ENCODE results near the gene FARSA.
"Not testable (repeated sequence)": the region's sequence is repeated elsewhere in the genome, so short reads cannot be mapped to it uniquely, and the experiment has no call there.

FARSA gene

DNA sequence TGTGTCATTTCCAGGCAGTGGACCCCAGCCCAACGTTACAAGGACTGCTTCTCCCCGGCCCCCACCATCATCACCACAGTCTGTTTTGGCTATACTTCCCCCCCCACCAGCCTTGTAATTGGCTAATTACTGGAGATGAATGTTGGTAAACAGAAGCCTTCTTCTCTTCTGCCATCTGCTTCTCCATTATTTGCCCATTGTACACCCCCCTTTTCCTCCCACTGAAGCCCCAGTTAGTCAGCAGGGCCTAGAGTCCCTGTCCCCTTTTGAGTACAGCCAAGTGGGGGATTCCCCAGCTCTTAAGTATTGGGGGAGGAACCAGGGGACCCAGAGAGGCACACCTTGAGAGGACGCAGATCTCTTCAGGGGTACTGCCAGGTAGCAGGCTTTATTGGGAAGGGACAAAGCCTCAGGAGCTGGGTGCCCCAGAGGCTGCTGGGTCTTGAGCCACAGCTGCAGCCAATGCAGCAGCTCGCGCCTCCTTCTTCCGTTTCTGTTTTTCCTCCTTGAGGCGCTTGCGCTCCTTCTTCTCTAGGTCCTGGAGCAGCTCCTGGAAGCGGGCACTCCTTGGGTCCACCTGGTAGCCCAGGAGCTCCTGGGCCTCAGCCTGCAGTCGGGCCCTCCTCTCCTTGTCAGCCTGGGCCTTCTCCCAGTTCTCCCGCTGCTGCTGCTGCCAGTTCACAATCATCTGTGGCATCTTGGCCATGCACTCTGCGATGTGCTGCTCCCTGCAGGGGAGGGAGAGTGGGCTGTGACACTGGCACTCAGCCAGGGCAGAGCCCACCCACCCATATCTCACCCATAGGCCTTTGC, 20.5 kb upstream of the FARSA start:
- DNase-seq (ENCODE audit: low read depth): no peak
- TF ChIP-seq, protein P1, sequence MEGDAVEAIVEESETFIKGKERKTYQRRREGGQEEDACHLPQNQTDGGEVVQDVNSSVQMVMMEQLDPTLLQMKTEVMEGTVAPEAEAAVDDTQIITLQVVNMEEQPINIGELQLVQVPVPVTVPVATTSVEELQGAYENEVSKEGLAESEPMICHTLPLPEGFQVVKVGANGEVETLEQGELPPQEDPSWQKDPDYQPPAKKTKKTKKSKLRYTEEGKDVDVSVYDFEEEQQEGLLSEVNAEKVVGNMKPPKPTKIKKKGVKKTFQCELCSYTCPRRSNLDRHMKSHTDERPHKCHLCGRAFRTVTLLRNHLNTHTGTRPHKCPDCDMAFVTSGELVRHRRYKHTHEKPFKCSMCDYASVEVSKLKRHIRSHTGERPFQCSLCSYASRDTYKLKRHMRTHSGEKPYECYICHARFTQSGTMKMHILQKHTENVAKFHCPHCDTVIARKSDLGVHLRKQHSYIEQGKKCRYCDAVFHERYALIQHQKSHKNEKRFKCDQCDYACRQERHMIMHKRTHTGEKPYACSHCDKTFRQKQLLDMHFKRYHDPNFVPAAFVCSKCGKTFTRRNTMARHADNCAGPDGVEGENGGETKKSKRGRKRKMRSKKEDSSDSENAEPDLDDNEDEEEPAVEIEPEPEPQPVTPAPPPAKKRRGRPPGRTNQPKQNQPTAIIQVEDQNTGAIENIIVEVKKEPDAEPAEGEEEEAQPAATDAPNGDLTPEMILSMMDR (conservative IDR thresholded peaks at IDR 0.05; ENCODE audit: control insufficient read depth, insufficient read depth, low read depth, low read length): no peak
- H3K4me3 ChIP-seq (ENCODE audit: control insufficient read depth, low read depth, low read length): no peak overlapping the region

DNA sequence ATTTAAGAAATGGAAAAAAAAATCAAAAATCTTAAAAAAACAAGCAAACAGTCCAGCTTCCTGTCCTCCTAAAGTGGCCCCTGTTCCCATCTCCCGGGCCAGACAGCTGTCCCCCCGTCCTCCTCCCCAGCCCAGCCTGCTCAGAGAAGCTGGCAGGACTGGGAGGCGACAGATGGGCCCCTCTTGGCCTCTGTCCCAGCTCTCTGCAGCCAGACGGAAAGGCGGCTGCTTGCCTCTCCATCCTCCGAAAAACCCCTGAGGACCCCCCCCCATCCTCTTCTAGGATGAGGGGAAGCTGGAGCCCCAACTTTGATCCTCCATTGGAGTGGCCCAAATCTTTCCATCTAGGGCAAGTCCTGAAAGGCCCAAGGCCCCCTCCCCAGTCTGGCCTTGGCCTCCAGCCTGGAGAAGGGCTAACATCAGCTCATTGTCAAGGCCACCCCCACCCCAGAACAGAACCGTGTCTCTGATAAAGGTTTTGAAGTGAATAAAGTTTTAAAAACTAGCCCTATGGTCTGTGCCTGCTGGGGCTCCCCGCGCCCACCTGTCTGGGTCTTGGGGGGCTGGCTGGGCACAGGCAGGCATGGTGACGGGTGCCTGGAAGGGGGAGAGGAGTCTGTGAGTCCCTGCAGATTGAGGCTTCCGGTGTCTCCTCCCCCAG, 19.8 kb upstream of the FARSA start:
- DNase-seq (ENCODE audit: low read depth): no peak
- TF ChIP-seq, protein P1 (conservative IDR thresholded peaks at IDR 0.05; ENCODE audit: control insufficient read depth, insufficient read depth, low read depth, low read length): no peak
- no peak overlapping the region for H3K4me3 ChIP-seq (ENCODE audit: control insufficient read depth, low read depth, low read length)

DNA sequence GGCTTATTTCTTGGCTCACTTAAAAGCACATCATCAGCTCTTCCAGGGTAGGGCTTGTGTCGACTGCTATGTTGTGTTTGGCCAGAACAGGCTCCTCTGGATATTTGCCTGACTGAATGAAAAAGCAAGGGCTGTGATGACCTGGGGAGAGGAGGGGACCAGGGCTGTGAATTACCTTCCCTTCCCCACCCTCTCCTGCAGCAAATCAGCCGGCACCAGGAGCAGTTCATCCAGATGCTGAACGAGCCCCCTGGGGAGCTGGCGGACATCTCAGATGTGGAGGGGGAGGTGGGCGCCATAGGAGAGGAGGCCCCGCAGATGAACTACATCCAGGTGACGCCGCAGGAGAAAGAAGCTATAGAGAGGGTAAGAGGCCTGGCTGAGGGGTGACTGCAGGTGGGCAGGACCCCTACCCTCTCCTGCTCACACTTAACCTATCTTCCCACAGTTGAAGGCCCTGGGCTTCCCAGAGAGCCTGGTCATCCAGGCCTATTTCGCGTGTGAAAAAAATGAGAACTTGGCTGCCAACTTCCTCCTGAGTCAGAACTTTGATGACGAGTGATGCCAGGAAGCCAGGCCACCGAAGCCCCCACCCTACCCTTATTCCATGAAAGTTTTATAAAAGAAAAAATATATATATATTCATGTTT, 19.1 kb upstream of the FARSA start:
- H3K4me3 ChIP-seq (ENCODE audit: control insufficient read depth, low read depth, low read length): no peak overlapping the region
- TF ChIP-seq, protein P1 (conservative IDR thresholded peaks at IDR 0.05; ENCODE audit: control insufficient read depth, insufficient read depth, low read depth, low read length): no peak
- DNase-seq (ENCODE audit: low read depth): peak; percentile 87

DNA sequence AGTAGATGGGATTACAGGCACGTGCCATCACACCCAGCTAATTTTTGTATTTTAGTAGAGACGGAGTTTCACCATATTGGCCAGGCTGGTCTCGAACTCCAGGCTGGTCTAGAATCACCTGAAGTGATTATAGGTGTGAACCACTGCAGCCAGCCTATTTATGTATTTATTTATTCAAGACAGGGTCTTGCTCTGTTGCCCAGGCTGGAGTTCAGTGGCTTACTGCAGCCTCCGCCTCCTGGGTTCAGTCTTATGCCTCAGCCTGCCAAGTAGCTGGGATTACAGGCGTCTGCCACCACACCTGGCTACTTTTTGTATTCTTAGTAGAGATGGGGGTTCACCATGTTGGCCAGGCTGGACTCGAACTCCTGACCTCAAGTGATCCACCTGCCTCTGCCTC, 18.5 kb upstream of the FARSA start:
- DNase-seq (ENCODE audit: low read depth): not testable (repeated sequence)

DNA sequence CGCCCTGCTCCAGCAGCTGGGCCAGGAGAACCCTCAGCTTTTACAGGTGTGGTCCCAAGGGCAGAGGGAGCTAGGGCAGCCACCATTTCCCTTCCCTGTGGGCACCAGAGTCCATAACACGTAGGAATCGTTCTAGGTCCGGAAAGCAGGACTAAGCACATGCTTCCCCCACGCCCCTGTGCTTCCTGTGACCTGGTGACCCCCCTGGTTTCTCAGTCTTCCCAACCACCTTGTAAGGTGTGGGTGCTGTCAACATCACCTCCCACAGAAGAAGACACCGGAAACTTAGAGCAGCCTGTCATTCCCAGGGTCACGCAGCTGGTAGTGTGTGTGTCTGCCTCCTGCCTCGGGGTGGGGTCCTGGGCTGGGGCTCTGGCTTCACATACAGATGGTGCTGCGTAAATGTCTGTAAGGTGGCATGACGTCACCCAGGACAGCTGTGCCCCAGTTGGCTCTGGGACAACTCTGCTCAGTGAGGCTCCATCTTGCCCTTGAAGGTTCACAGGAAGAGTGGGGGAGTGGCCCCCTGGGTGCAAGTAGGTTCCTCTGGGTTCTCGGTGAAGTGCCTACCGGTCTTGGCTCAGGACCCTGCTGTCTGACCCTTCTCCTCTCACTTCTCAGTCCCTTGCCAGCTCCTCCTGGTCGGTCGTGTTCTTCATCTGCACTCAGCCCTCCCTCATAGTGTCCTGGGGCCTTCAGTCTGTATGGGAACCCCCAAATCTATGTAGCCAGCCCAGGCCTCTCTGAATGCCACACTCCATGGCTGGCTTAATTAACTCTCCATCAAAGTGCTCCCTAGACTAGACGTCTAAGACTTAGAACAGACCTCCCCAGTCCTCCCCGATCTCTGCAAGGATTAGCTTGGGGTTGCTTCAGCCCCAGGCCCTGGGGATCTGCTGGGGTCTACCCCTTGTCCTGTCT, 16.1 kb upstream of the FARSA start:
- H3K4me3 ChIP-seq (ENCODE audit: control insufficient read depth, low read depth, low read length): no peak overlapping the region
- TF ChIP-seq, protein P1 (conservative IDR thresholded peaks at IDR 0.05; ENCODE audit: control insufficient read depth, insufficient read depth, low read depth, low read length): no peak
- no peak for DNase-seq (ENCODE audit: low read depth)

More for the DNA sequence above, 18.5 kb upstream of the FARSA start:
- not testable (repeated sequence) for H3K4me3 ChIP-seq (ENCODE audit: control insufficient read depth, low read depth, low read length)

DNA sequence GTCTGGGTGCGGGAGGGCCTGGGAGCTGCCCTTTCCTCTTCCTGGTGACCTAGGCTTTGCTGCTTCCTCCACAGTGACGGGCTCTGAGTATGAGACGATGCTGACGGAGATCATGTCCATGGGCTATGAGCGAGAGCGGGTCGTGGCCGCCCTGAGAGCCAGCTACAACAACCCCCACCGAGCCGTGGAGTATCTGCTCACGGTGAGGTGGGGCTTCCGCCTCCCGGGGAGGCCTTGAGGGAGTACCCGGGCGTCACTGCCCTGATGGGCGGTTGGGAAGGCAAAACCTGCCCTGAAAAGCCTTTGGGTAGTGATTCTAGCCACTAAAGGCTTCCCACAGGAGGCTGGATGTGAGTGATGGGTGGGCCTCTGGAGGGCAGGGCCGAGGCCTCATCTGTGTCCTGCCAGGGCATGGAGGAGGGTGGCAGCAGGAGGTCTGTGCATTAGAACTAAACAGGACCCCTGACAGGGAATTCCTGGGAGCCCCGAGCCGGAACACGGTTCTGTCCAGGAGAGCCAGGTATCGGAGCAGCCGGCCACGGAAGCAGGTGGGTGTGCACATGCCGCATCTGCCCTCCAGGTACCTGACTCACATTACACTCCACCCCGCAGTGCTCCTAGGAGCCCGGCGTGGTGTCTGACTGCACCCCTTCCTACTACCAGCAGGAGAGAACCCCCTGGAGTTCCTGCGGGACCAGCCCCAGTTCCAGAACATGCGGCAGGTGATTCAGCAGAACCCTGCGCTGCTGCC, 15.3 kb upstream of the FARSA start:
- H3K4me3 ChIP-seq (ENCODE audit: control insufficient read depth, low read depth, low read length): no peak overlapping the region
- DNase-seq (ENCODE audit: low read depth): no peak
- TF ChIP-seq, protein P1 (conservative IDR thresholded peaks at IDR 0.05; ENCODE audit: control insufficient read depth, insufficient read depth, low read depth, low read length): no peak

Data from fibroblast of mammary gland (primary cell).